GM23338 (cell line): Measurements from ENCODE around the gene SHISA2. TPM values are rescaled to one million over a fixed set of nuclear protein-coding genes. Genes with fewer than 3 reads are reported as not detected.
A peak's percentile ranks its signal among the peaks of the same experiment; 100 is the strongest.

Source experiments
- ATAC-seq: fragments of 200-7000 bp; cut with Tn5 transposase; 3 replicates; pipeline ENCODE4 v1.9.1; 2020
- DNase-seq: peaks from one replicate; pipeline ENCODE4 v3.0.0-alpha.2; 2015; ENCODE audit warnings: low spot score
- H2AFZ ChIP-seq: fragments of 200-600 bp; sonication (generic); 2 replicates; pipeline ENCODE4 v1.8.0; 2016; ENCODE audit warnings: antibody characterized with exemption, mild to moderate bottlenecking, moderate library complexity
- H3F3A ChIP-seq: fragments of 200-600 bp; sonication (generic); replicated peaks from 2 replicates; pipeline ENCODE4 v1.8.0; 2017; ENCODE audit warnings: antibody characterized with exemption, mixed run types, low read depth
- H3K27ac ChIP-seq: fragments of 200-600 bp; sonication (generic); 2 replicates; pipeline ENCODE4 v1.6.1; 2016; ENCODE audit warnings: low read depth
- H3K27me3 ChIP-seq: fragments of 200-600 bp; sonication (generic); 2 replicates; pipeline ENCODE4 v1.8.0; 2016; ENCODE audit warnings: mild to moderate bottlenecking, mixed run types, moderate library complexity; ENCODE audit not compliant: insufficient read depth
- H3K36me3 ChIP-seq: fragments of 200-600 bp; sonication (generic); 2 replicates; pipeline ENCODE4 v1.8.0; 2016; ENCODE audit warnings: mild to moderate bottlenecking; ENCODE audit not compliant: insufficient read depth
- H3K4me1 ChIP-seq: fragments of 200-600 bp; sonication (generic); 2 replicates; pipeline ENCODE4 v1.8.0; 2016; ENCODE audit warnings: mild to moderate bottlenecking, moderate library complexity; ENCODE audit not compliant: insufficient read depth
- H3K4me2 ChIP-seq: fragments of 200-600 bp; sonication (generic); 2 replicates; pipeline ENCODE4 v1.7.1; 2017; ENCODE audit warnings: mixed run types
- H3K4me3 ChIP-seq: fragments of 200-600 bp; sonication (generic); 2 replicates; pipeline ENCODE4 v1.6.1; 2016; ENCODE audit warnings: mixed run types
- H3K79me2 ChIP-seq: fragments of 200-600 bp; sonication (generic); replicated peaks from 2 replicates; pipeline ENCODE4 v1.8.0; 2017; ENCODE audit warnings: mild to moderate bottlenecking; ENCODE audit not compliant: insufficient read depth
- H3K9me2 ChIP-seq: fragments of 200-600 bp; sonication (generic); 2 replicates; pipeline ENCODE4 v1.8.0; 2017; ENCODE audit not compliant: insufficient read depth
- H4K20me1 ChIP-seq: fragments of 200-600 bp; sonication (generic); replicated peaks from 2 replicates; pipeline ENCODE4 v1.8.0; 2017; ENCODE audit warnings: mild to moderate bottlenecking; ENCODE audit not compliant: insufficient read depth
- H3K27ac Mint-ChIP-seq: 2 replicates; pipeline ENCODE4 v1.8.0; 2020; ENCODE audit warnings: inconsistent platforms, mild to moderate bottlenecking, moderate library complexity, mixed read lengths
- H3K27me3 Mint-ChIP-seq: 3 replicates; pipeline ENCODE4 v1.8.0; 2022; ENCODE audit warnings: low read depth, mild to moderate bottlenecking, moderate library complexity, mixed read lengths, inconsistent platforms; ENCODE audit not compliant: insufficient read depth, poor library complexity
- H3K36me3 Mint-ChIP-seq: 3 replicates; pipeline ENCODE4 v1.8.0; 2021; ENCODE audit warnings: low read depth, mild to moderate bottlenecking, inconsistent platforms, moderate library complexity, mixed read lengths
- H3K4me1 Mint-ChIP-seq: 3 replicates; pipeline ENCODE4 v1.8.0; 2020; ENCODE audit warnings: mild to moderate bottlenecking, inconsistent platforms, mixed read lengths
- H3K4me3 Mint-ChIP-seq: 3 replicates; pipeline ENCODE4 v1.8.0; 2021; ENCODE audit warnings: moderate library complexity, mild to moderate bottlenecking, inconsistent platforms, mixed read lengths
- H3K9me3 Mint-ChIP-seq: 3 replicates; pipeline ENCODE4 v1.8.0; 2020; ENCODE audit warnings: moderate library complexity, mild to moderate bottlenecking, inconsistent platforms, mixed read lengths
- CREB1 ChIP-seq: fragments of 250-450 bp; sonication (Bioruptor Pico); IDR thresholded peaks from 2 replicates; pipeline ENCODE4 v1.5.0; 2020; ENCODE audit warnings: low read depth, mild to moderate bottlenecking, moderate library complexity
- CTCF ChIP-seq, 2 experiments: fragments of 200-600 bp in 1 of 2; sonication (generic) in 1 of 2; conservative IDR thresholded peaks; 2 replicates each; pipeline versions ENCODE4 v1.5.1 to v1.6.1; 2016 to 2017; ENCODE audit warnings: antibody characterized with exemption in 2 of 2, low read depth in 2 of 2, mild to moderate bottlenecking in 2 of 2, moderate library complexity in 1 of 2
- ETS1 ChIP-seq: IDR thresholded peaks from 2 replicates; pipeline ENCODE4 v1.6.1; 2016; ENCODE audit warnings: antibody characterized with exemption
- EZH2 ChIP-seq: fragments of 200-600 bp; sonication (generic); IDR thresholded peaks from one replicate; pipeline ENCODE4 v1.8.0; 2017; ENCODE audit warnings: antibody characterized with exemption, mild to moderate bottlenecking, low read depth; ENCODE audit not compliant: unreplicated experiment
- EZH2phosphoT487 ChIP-seq: fragments of 200-600 bp; sonication (generic); IDR thresholded peaks from one replicate; pipeline ENCODE4 v1.8.1; 2018; ENCODE audit warnings: antibody characterized with exemption; ENCODE audit not compliant: unreplicated experiment
- NANOG ChIP-seq: IDR thresholded peaks from 2 replicates; pipeline ENCODE4 v1.6.1; 2016; ENCODE audit warnings: antibody characterized with exemption, borderline replicate concordance
- POLR2AphosphoS5 ChIP-seq: IDR thresholded peaks from 2 replicates; pipeline ENCODE4 v1.6.1; 2016; ENCODE audit warnings: antibody characterized with exemption, low read depth
- STAT1 ChIP-seq: IDR thresholded peaks from one replicate; pipeline ENCODE4 v1.6.1; 2016; ENCODE audit warnings: antibody characterized with exemption; ENCODE audit not compliant: unreplicated experiment
- ZNF114 ChIP-seq: fragments of 250-450 bp; sonication (Bioruptor Pico); IDR thresholded peaks from 2 replicates; pipeline ENCODE4 v1.5.0; 2020; ENCODE audit warnings: mild to moderate bottlenecking, moderate library complexity
- ZNF331 ChIP-seq: fragments of 250-450 bp; sonication (Bioruptor Pico); IDR thresholded peaks from 2 replicates; pipeline ENCODE4 v1.5.0; 2020; ENCODE audit warnings: low read depth, mild to moderate bottlenecking, moderate library complexity
- ZNF462 ChIP-seq: fragments of 250-450 bp; sonication (Bioruptor Pico); IDR thresholded peaks from 2 replicates; pipeline ENCODE4 v1.5.0; 2020; ENCODE audit warnings: mild to moderate bottlenecking, moderate library complexity
- polyA plus RNA-seq: library from polyadenylated mRNA; unstranded; fragments of >200 nt; fragmentation: Nextera tagmentation; extraction: Ambion mirVana; gene quantifications from 2 replicates; pipeline ENCODE4 v1.2.1, GENCODE V29; 2016
- total RNA-seq: library from RNA; depleted of rRNA; stranded (reverse); fragments of >200 nt; shearing (Covaris generic); gene quantifications from 2 replicates; pipeline ENCODE4 v1.2.3, GENCODE V29; 2014

SHISA2 gene
- total and polyA plus RNA-seq, 2 experiments from 2014 or later = 17.9 to 37.4 TPM

- H3K4me2 ChIP-seq = peak overlapping the region; percentile 82
- H3K27ac ChIP-seq = no peak overlapping the region
- Mint-ChIP-seq H3K4me1 (peaks cover 16% of the 10 kb centered on the region), H3K36me3 (0 out of 3 replicates have a peak, but pooled peaks cover 3% of the 10 kb centered on the region), H3K27ac (no peak overlapping the region), H3K9me3 (no peaks in the 10 kb centered on the region), H3K4me3 (no peak overlapping the region), H3K27me3 (peaks cover 2% of the 10 kb centered on the region)
- TF ChIP-seq STAT1 (no peak), ETS1 (no peak), CREB1 (no peak), ZNF462 (CRISPR knock-in tag) (no peak), EZH2 (no peak), ZNF331 (CRISPR knock-in tag) (no peak), EZH2phosphoT487 (no peak), CTCF (conservative IDR thresholded peaks at IDR 0.05; ENCODE audit: low read depth in 2 of 2) (no peak), NANOG (no peak), ZNF114 (no peak), POLR2AphosphoS5 (no peak)
- no peaks in the 10 kb centered on the region for H3K27me3 ChIP-seq
- peaks cover 11% of the 10 kb centered on the region for H3K4me1 ChIP-seq
- peak overlapping the region; percentile 93 for H2AFZ ChIP-seq
- H3F3A ChIP-seq = no peaks in the 10 kb centered on the region
- no peaks in the 10 kb centered on the region for H3K36me3 ChIP-seq
- H4K20me1 ChIP-seq = no peaks in the 10 kb centered on the region; the same call in 1 of the 2 replicates
- H3K4me3 ChIP-seq = peak overlapping the region; percentile 57
- H3K79me2 ChIP-seq = no peaks in the 10 kb centered on the region
- H3K9me2 ChIP-seq = no peaks in the 10 kb centered on the region
- 0 out of 3 replicates have a peak, but pooled peaks have one; percentile 13 for ATAC-seq
- DNase-seq = no peak
Measured at GRCh38 chr13:26012995-26013394, 38.8 kb downstream of the SHISA2 start.
